ENCODE data around the gene GCK.

GCK gene

GRCh38 chr7:44098092-44099068 is 90.9 kb downstream of the GCK start:
- no peak overlapping the region for H3K4me3 ChIP-seq (ENCODE audit: low read depth, low read length)
- DNase-seq (ENCODE audit: low read depth, low spot score): no peak
- TF ChIP-seq CTCF (IDR thresholded peaks at IDR 0.05; ENCODE audit: low read depth, low read length): no peak
- in situ Hi-C loops (cut with HindIII; ENCODE audit: low sequenced_read_pairs): no loop called here

- no peak overlapping the region for H3K4me3 ChIP-seq (ENCODE audit: low read depth, low read length)
- in situ Hi-C loops (cut with HindIII; ENCODE audit: low sequenced_read_pairs): no loop called here
- TF ChIP-seq CTCF (IDR thresholded peaks at IDR 0.05; ENCODE audit: low read depth, low read length): no peak
- DNase-seq (ENCODE audit: low read depth, low spot score): no peak
These were observed 91.9 kb downstream of the GCK start for GRCh38 chr7:44097064-44097932.

- no peak overlapping the region for H3K4me3 ChIP-seq (ENCODE audit: low read depth, low read length)
- in situ Hi-C loops (cut with HindIII; ENCODE audit: low sequenced_read_pairs): no loop called here
- DNase-seq (ENCODE audit: low read depth, low spot score): no peak
- no peak for TF ChIP-seq CTCF (IDR thresholded peaks at IDR 0.05; ENCODE audit: low read depth, low read length)
These were observed 92.8 kb downstream of the GCK start for GRCh38 chr7:44096326-44096881.

GRCh38 chr7:44095781-44096180 is 93.5 kb downstream of the GCK start:
- no peak for TF ChIP-seq CTCF (IDR thresholded peaks at IDR 0.05; ENCODE audit: low read depth, low read length)
- no peak for DNase-seq (ENCODE audit: low read depth, low spot score)
- H3K4me3 ChIP-seq (ENCODE audit: low read depth, low read length): no peak overlapping the region
- in situ Hi-C loops (cut with HindIII; ENCODE audit: low sequenced_read_pairs): no loop called here

- in situ Hi-C loops (cut with HindIII; ENCODE audit: low sequenced_read_pairs): no loop called here
- no peak for TF ChIP-seq CTCF (IDR thresholded peaks at IDR 0.05; ENCODE audit: low read depth, low read length)
- H3K4me3 ChIP-seq (ENCODE audit: low read depth, low read length): no peak overlapping the region
- no peak for DNase-seq (ENCODE audit: low read depth, low spot score)
These were observed 94.2 kb downstream of the GCK start for GRCh38 chr7:44094883-44095592.

- DNase-seq (ENCODE audit: low read depth, low spot score): no peak
- no peak for TF ChIP-seq CTCF (IDR thresholded peaks at IDR 0.05; ENCODE audit: low read depth, low read length)
- in situ Hi-C loops (cut with HindIII; ENCODE audit: low sequenced_read_pairs): no loop called here
- no peak overlapping the region for H3K4me3 ChIP-seq (ENCODE audit: low read depth, low read length)
These were observed 94.9 kb downstream of the GCK start for GRCh38 chr7:44094365-44094764.
